HEK293T (cell line): Measurements from ENCODE around the gene CLCN4.

Source experiments
- CTCF ChIA-PET: fragments of 350-600 bp; formaldehyde crosslinking; extraction: SDS; loops from one replicate; lab custom pipeline; 2021; ENCODE audit warnings: antibody characterized with exemption, inconsistent platforms; lab: Yijun Ruan, JAX
- POLR2A ChIA-PET: fragments of 350-600 bp; formaldehyde crosslinking; extraction: SDS; loops from one replicate; lab custom pipeline; 2020; ENCODE audit warnings: antibody characterized with exemption, inconsistent platforms; lab: Yijun Ruan, JAX
- DNase-seq: peaks from one replicate; pipeline ENCODE4 v3.0.0; 2012; ENCODE audit warnings: mixed read lengths; ENCODE audit errors: extremely low spot score
- ARNT ChIP-seq: fragments of 450-650 bp; IDR thresholded peaks from 2 replicates; pipeline ENCODE4 v1.6.1; 2017; ENCODE audit warnings: mild to moderate bottlenecking
- BHLHE40 ChIP-seq: fragments of 450-650 bp; IDR thresholded peaks from 2 replicates; pipeline ENCODE4 v1.6.1; 2016; ENCODE audit warnings: mild to moderate bottlenecking, moderate library complexity, borderline replicate concordance
- CTBP1 ChIP-seq: fragments of 450-650 bp; IDR thresholded peaks from 2 replicates; pipeline ENCODE4 v1.6.1; 2016; ENCODE audit warnings: borderline replicate concordance
- ELF4 ChIP-seq: fragments of 450-650 bp; IDR thresholded peaks from 2 replicates; pipeline ENCODE4 v1.6.1; 2017; ENCODE audit warnings: antibody characterized with exemption
- FOXA1 ChIP-seq: fragments of 450-650 bp; IDR thresholded peaks from 2 replicates; pipeline ENCODE4 v1.6.1; 2016; ENCODE audit warnings: mild to moderate bottlenecking
- FOXK2 ChIP-seq: fragments of 450-650 bp; IDR thresholded peaks from 2 replicates; pipeline ENCODE4 v1.6.1; 2016; ENCODE audit warnings: mild to moderate bottlenecking
- FOXM1 ChIP-seq: fragments of 450-650 bp; IDR thresholded peaks from 2 replicates; pipeline ENCODE4 v1.6.1; 2017; ENCODE audit warnings: mild to moderate bottlenecking, borderline replicate concordance
- HDGF ChIP-seq: fragments of 450-650 bp; IDR thresholded peaks from 2 replicates; pipeline ENCODE4 v1.6.1; 2017; ENCODE audit warnings: antibody characterized with exemption, borderline replicate concordance
- L3MBTL2 ChIP-seq: fragments of 450-650 bp; conservative IDR thresholded peaks from 2 replicates; pipeline ENCODE4 v1.6.1; 2016; ENCODE audit warnings: mild to moderate bottlenecking
- LEF1 ChIP-seq: fragments of 450-650 bp; IDR thresholded peaks from 2 replicates; pipeline ENCODE4 v1.6.1; 2017; ENCODE audit warnings: mild to moderate bottlenecking, borderline replicate concordance
- NFRKB ChIP-seq: fragments of 450-650 bp; IDR thresholded peaks from 2 replicates; pipeline ENCODE4 v1.6.1; 2016; ENCODE audit warnings: mild to moderate bottlenecking, moderate library complexity
- SP1 ChIP-seq: fragments of 450-650 bp; IDR thresholded peaks from 2 replicates; pipeline ENCODE4 v1.6.1; 2017
- SUZ12 ChIP-seq: fragments of 450-650 bp; IDR thresholded peaks from 2 replicates; pipeline ENCODE4 v1.6.1; 2016; ENCODE audit warnings: mild to moderate bottlenecking
- TARDBP ChIP-seq: fragments of 450-650 bp; IDR thresholded peaks from 2 replicates; pipeline ENCODE4 v1.6.1; 2016
- ZNF384 ChIP-seq: fragments of 450-650 bp; IDR thresholded peaks from 2 replicates; pipeline ENCODE4 v1.6.1; 2016
- TF ChIP-seq, protein P1 (sequence below): fragments of 450-650 bp; IDR thresholded peaks from 2 replicates; pipeline ENCODE4 v1.6.1; 2016

CLCN4 gene

GRCh38 chrX:10245886-10246285 lies 89.1 kb downstream of the CLCN4 start:
- CTCF ChIA-PET, result interaction anchor here (0.7 kb wide), 1 partner anchor 126 kb away, joined by 3 read pairs; no protein-coding TSS in a partner anchor
- POLR2A ChIA-PET, result no interaction called here
- DNase-seq, result no peak
- TF ChIP-seq LEF1 (no peak), ELF4 (no peak), FOXK2 (no peak), SP1 (no peak), L3MBTL2 (no peak), TARDBP (no peak), HDGF (no peak), CTBP1 (no peak), FOXM1 (no peak), ARNT (no peak), FOXA1 (no peak)
- TF ChIP-seq, protein P1, sequence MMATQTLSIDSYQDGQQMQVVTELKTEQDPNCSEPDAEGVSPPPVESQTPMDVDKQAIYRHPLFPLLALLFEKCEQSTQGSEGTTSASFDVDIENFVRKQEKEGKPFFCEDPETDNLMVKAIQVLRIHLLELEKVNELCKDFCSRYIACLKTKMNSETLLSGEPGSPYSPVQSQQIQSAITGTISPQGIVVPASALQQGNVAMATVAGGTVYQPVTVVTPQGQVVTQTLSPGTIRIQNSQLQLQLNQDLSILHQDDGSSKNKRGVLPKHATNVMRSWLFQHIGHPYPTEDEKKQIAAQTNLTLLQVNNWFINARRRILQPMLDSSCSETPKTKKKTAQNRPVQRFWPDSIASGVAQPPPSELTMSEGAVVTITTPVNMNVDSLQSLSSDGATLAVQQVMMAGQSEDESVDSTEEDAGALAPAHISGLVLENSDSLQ, result no peak

DNA sequence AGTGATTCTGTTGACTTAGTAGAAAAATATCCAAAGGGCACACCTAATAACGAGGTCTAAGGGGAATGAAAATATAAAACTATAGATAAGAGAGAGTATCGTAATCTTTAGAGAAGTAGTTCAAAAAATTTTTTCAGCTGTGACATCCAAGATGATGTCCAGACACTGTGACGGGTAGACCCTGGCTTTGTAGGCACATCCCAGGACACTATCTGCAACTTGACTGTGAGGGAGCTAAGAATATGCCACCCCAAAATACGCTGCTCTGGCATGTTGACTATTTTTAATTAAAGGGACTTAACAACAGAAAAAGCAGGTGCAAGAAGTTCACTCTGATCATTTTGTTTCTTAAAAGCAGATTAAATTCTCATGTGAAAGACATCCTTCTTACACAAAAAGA lies 89.5 kb downstream of the CLCN4 start:
- no peak for TF ChIP-seq TARDBP
- TF ChIP-seq ELF4, result no peak
- TF ChIP-seq NFRKB, result no peak
- no peak for TF ChIP-seq SUZ12
- ChIA-PET POLR2A (no interaction called here), CTCF (interaction anchor here (1.3 kb wide), 1 partner anchor 56 kb away, joined by 3 read pairs; no protein-coding TSS in a partner anchor)
- no peak for DNase-seq

DNA sequence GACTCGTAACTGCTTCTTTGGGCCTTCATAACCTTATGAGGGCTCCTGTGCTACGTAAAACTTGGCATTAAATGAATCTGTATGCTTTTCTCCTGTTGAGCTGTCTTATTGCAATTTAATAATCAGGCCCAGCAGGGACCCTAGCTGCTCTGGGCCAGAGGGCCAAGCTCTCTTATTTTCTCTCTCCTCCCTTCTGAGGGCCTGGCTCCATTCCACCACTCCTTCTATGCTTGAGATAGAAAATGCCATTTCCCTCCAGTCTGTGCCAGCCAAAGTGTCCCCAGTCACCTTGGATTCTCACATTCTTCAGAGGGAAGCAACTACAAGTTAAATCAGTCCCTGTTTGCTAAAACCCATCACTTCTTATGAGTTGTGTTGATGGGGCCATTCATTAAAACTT lies 90.1 kb downstream of the CLCN4 start:
- no peak for TF ChIP-seq LEF1
- no peak for TF ChIP-seq BHLHE40
- TF ChIP-seq ZNF384, result no peak
- no peak for TF ChIP-seq CTBP1
- TF ChIP-seq, protein P1, result no peak
- no peak for TF ChIP-seq ARNT
- no peak for TF ChIP-seq ELF4
- no peak for TF ChIP-seq FOXM1
- TF ChIP-seq FOXA1, result no peak
- TF ChIP-seq L3MBTL2, result no peak
- no peak for TF ChIP-seq NFRKB
- no peak for TF ChIP-seq TARDBP
- TF ChIP-seq HDGF, result no peak
- ChIA-PET POLR2A (no interaction called here), CTCF (interaction anchor here (1.3 kb wide), 1 partner anchor 56 kb away, joined by 3 read pairs; no protein-coding TSS in a partner anchor)
- DNase-seq, result no peak

GRCh38 chrX:10254739-10255138 lies 98.0 kb downstream of the CLCN4 start:
- no peak for DNase-seq
- CTCF ChIA-PET, result interaction anchor here (1.1 kb wide), 1 partner anchor 64 kb away, joined by 3 read pairs; no protein-coding TSS in a partner anchor
- no peak for TF ChIP-seq ELF4
- no peak for TF ChIP-seq LEF1
- TF ChIP-seq TARDBP, result no peak
- no peak for TF ChIP-seq L3MBTL2
- no peak for TF ChIP-seq NFRKB
- TF ChIP-seq, protein P1, result no peak
- POLR2A ChIA-PET, result no interaction called here

GRCh38 chrX:10259716-10260115 lies 102.9 kb downstream of the CLCN4 start:
- CTCF ChIA-PET, result no interaction called here
- no peak for TF ChIP-seq ELF4
- no peak for TF ChIP-seq ARNT
- TF ChIP-seq FOXK2, result no peak
- no peak for TF ChIP-seq SUZ12
- TF ChIP-seq FOXA1, result no peak
- TF ChIP-seq L3MBTL2, result no peak
- TF ChIP-seq FOXM1, result no peak
- TF ChIP-seq BHLHE40, result no peak
- TF ChIP-seq, protein P1, result no peak
- POLR2A ChIA-PET, result no interaction called here
- no peak for DNase-seq

- ChIA-PET CTCF (no interaction called here), POLR2A (no interaction called here)
- DNase-seq, result no peak
- TF ChIP-seq FOXK2, result no peak
- TF ChIP-seq ARNT, result no peak
- TF ChIP-seq, protein P1, result no peak
- no peak for TF ChIP-seq LEF1
- no peak for TF ChIP-seq TARDBP
- no peak for TF ChIP-seq SP1
- no peak for TF ChIP-seq FOXM1
Measured at GRCh38 chrX:10265775-10266174, 109.0 kb downstream of the CLCN4 start.
